SK-N-MC (cell line): Measurements from ENCODE around the gene PCDHB16.
"Not testable (repeated sequence)": the region's sequence is repeated elsewhere in the genome, so short reads cannot be mapped to it uniquely, and the experiment has no call there.

Experiments
- DNase-seq: peaks from one replicate; pipeline ENCODE4 v3.0.0-alpha.2; 2011; ENCODE audit warnings: low read depth, low spot score
- H3K27ac ChIP-seq: fragments of 200-600 bp; sonication (generic); 2 replicates; pipeline ENCODE4 v1.5.1; 2016; ENCODE audit warnings: mixed run types
- H3K36me3 ChIP-seq: fragments of 200-600 bp; sonication (generic); 2 replicates; pipeline ENCODE4 v1.6.1; 2017; ENCODE audit warnings: antibody characterized with exemption, low read length, mixed read lengths; ENCODE audit not compliant: insufficient read depth
- H3K4me3 ChIP-seq: fragments of 200-600 bp; sonication (generic); 2 replicates; pipeline ENCODE4 v1.5.1; 2016
- H3K9ac ChIP-seq: fragments of 200-600 bp; sonication (generic); 2 replicates; pipeline ENCODE4 v1.8.0; 2017; ENCODE audit warnings: mixed run types, mixed read lengths; ENCODE audit not compliant: insufficient read length
- H3K9me3 ChIP-seq: fragments of 200-600 bp; sonication (generic); 2 replicates; pipeline ENCODE4 v1.6.1; 2017; ENCODE audit warnings: low read depth, mild to moderate bottlenecking, antibody characterized with exemption, low read length, moderate library complexity, mixed read lengths
- EZH2 ChIP-seq: fragments of 200-600 bp; sonication (generic); IDR thresholded peaks from one replicate; pipeline ENCODE4 v1.6.1; 2017; ENCODE audit warnings: antibody characterized with exemption
- FOXP2 ChIP-seq: optimal IDR thresholded peaks from 2 replicates; pipeline ENCODE3; 2011; ENCODE audit warnings: mild to moderate bottlenecking, moderate library complexity; ENCODE audit not compliant: insufficient read depth; ENCODE audit errors: extremely low read length, control extremely low read depth
- POLR2AphosphoS5 ChIP-seq: IDR thresholded peaks from 2 replicates; pipeline ENCODE4 v1.6.1; 2012; ENCODE audit warnings: mild to moderate bottlenecking, low read depth, low read length, borderline replicate concordance

PCDHB16 gene

GRCh38 chr5:141199359-141200235 is 17.4 kb downstream of the PCDHB16 start, which contains the start of gene PCDHB11:
TSS of gene PCDHB11 (plus strand) at chr5:141199627. CDS start at chr5:141199775, 148 bp downstream.
- Histone ChIP-seq H3K36me3 (no peaks in the 10 kb centered on the region), H3K27ac (no peak within 1 kb of the TSS), H3K4me3 (peak within 1 kb of the TSS; percentile 88), H3K9ac (peak within 1 kb of the TSS; percentile 84), H3K9me3 (no peaks in the 10 kb centered on the region; the same call in 1 of the 2 replicates)
- peak; percentile 75 for DNase-seq
- TF ChIP-seq POLR2AphosphoS5 (peak; percentile 45; the same call in 1 of the 2 replicates), EZH2 (no peak), FOXP2 (no peak)

DNA sequence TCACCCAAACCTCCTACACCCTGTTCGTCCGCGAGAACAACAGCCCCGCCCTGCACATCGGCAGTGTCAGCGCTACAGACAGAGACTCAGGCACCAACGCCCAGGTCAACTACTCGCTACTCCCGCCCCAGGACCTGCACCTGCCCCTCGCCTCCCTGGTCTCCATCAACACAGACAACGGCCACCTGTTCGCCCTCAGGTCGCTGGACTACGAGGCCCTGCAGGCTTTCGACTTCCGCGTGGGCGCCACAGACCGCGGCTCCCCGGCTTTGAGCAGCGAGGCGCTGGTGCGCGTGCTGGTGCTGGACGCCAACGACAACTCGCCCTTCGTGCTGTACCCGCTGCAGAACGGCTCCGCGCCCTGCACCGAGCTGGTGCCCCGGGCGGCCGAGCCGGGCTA is 18.9 kb downstream of the PCDHB16 start:
- H3K27ac ChIP-seq, DNase-seq, H3K9ac ChIP-seq, H3K4me3 ChIP-seq, H3K36me3 ChIP-seq, H3K9me3 ChIP-seq: not testable (repeated sequence)

- DNase-seq, H3K36me3 ChIP-seq, H3K9ac ChIP-seq, H3K9me3 ChIP-seq, H3K27ac ChIP-seq, H3K4me3 ChIP-seq: not testable (repeated sequence)
Measured at GRCh38 chr5:141201646-141202045, 19.5 kb downstream of the PCDHB16 start.

DNA sequence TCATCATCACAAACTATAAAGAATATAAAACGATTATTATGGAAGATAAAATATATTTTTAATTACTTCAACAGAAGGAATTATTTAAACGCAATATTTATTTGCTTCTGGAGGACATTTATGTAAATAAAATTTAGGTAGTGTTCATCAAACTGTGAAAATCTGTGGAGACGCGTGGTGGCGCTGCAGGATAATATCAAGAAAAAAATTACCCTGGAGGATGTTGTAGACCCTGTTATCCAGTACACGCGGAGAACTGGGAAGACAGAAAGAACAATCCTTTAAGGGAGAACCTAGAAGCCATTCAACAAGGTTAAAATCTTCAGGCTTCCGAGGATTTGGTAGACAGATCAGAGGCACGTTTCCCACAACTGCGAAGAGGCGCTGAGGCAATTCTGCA is 26.3 kb downstream of the PCDHB16 start, which contains the start of gene PCDHB12:
Gene PCDHB12 (plus strand): TSS at position 242 of the 400 bp plus-strand sequence. CDS start 189 bp downstream, outside the sequence.
- no peak within 1 kb of the TSS for H3K4me3 ChIP-seq
- no peak within 1 kb of the TSS for H3K9ac ChIP-seq
- no peaks in the 10 kb centered on the region for H3K36me3 ChIP-seq
- H3K27ac ChIP-seq, result no peak within 1 kb of the TSS
- no peak for DNase-seq
- no peaks in the 10 kb centered on the region; the same call in 1 of the 2 replicates for H3K9me3 ChIP-seq
- no peak for TF ChIP-seq POLR2AphosphoS5
- TF ChIP-seq FOXP2, result no peak
- TF ChIP-seq EZH2, result no peak

- H3K9ac ChIP-seq, H3K4me3 ChIP-seq, H3K36me3 ChIP-seq: not testable (repeated sequence)
Measured at GRCh38 chr5:141210281-141210680, 28.1 kb downstream of the PCDHB16 start.

DNA sequence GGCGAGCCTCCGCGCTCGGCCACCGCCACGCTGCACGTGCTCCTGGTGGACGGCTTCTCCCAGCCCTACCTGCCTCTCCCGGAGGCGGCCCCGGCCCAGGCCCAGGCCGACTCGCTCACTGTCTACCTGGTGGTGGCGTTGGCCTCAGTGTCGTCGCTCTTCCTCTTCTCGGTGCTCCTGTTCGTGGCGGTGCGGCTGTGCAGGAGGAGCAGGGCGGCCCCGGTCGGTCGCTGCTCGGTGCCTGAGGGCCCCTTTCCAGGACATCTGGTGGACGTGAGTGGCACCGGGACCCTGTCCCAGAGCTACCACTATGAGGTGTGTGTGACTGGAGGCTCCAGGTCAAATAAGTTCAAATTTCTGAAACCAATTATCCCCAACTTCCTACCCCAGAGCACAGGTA is 28.7 kb downstream of the PCDHB16 start:
- not testable (repeated sequence) for H3K9ac ChIP-seq, H3K9me3 ChIP-seq, DNase-seq, H3K27ac ChIP-seq, H3K4me3 ChIP-seq, H3K36me3 ChIP-seq

More at GRCh38 chr5:141210281-141210680, 28.1 kb downstream of the PCDHB16 start:
- not testable (repeated sequence) for DNase-seq, H3K27ac ChIP-seq, H3K9me3 ChIP-seq

- not testable (repeated sequence) for H3K4me3 ChIP-seq, H3K36me3 ChIP-seq, H3K9ac ChIP-seq, H3K27ac ChIP-seq, H3K9me3 ChIP-seq, DNase-seq
Measured at GRCh38 chr5:141213656-141214339, 31.6 kb downstream of the PCDHB16 start, which contains the start of gene PCDHB13. TSS of gene PCDHB13 (plus strand) at chr5:141213919. CDS start at chr5:141214124, 205 bp downstream.

GRCh38 chr5:141214583-141214982 is 32.4 kb downstream of the PCDHB16 start:
- H3K27ac ChIP-seq, H3K9me3 ChIP-seq, DNase-seq, H3K9ac ChIP-seq, H3K4me3 ChIP-seq, H3K36me3 ChIP-seq: not testable (repeated sequence)

DNA sequence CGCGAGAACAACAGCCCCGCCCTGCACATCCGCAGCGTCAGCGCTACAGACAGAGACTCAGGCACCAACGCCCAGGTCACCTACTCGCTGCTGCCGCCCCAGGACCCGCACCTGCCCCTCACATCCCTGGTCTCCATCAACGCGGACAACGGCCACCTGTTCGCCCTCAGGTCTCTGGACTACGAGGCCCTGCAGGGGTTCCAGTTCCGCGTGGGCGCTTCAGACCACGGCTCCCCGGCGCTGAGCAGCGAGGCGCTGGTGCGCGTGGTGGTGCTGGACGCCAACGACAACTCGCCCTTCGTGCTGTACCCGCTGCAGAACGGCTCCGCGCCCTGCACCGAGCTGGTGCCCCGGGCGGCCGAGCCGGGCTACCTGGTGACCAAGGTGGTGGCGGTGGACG is 33.3 kb downstream of the PCDHB16 start:
- H3K27ac ChIP-seq, H3K9me3 ChIP-seq, H3K4me3 ChIP-seq, DNase-seq, H3K9ac ChIP-seq, H3K36me3 ChIP-seq: not testable (repeated sequence)

DNA sequence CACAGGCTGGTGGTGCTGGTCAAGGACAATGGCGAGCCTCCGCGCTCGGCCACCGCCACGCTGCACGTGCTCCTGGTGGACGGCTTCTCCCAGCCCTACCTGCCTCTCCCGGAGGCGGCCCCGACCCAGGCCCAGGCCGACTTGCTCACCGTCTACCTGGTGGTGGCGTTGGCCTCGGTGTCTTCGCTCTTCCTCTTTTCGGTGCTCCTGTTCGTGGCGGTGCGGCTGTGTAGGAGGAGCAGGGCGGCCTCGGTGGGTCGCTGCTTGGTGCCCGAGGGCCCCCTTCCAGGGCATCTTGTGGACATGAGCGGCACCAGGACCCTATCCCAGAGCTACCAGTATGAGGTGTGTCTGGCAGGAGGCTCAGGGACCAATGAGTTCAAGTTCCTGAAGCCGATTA is 33.8 kb downstream of the PCDHB16 start:
- H3K9ac ChIP-seq, DNase-seq, H3K27ac ChIP-seq, H3K9me3 ChIP-seq, H3K4me3 ChIP-seq, H3K36me3 ChIP-seq: not testable (repeated sequence)
